NCI-H510A (cell line): ENCODE measurements around the gene JAM3.

Source experiments
- DNase-seq: peaks from one replicate; lab custom pipeline; 2025; lab: John Stamatoyannopoulos, UW

Gene JAM3

GRCh38 chr11:134039726-134040385, 29.0 kb upstream of the JAM3 start:
- DNase-seq = no peak

- no peak for DNase-seq
Observed at GRCh38 chr11:134040386-134041302, 28.2 kb upstream of the JAM3 start.

DNA sequence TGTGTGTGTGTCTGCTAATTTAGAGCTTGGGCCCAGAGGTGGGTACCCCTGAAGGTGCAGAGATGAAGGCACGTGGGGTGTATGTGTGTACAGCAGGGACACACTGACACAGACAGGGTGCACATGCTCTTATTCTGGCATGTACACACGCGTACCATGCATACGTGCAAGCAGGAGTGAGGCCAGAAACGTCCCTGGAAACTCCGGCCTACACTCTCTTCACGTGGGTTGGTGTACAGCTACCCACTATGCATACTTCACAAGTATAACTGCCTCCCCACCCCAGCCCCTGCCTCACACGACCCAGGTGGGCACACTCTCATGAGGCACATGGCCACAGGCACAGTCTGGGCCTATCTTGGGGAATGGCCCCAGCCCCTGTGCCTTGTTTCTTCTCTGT, 27.5 kb upstream of the JAM3 start:
- DNase-seq = no peak

DNA sequence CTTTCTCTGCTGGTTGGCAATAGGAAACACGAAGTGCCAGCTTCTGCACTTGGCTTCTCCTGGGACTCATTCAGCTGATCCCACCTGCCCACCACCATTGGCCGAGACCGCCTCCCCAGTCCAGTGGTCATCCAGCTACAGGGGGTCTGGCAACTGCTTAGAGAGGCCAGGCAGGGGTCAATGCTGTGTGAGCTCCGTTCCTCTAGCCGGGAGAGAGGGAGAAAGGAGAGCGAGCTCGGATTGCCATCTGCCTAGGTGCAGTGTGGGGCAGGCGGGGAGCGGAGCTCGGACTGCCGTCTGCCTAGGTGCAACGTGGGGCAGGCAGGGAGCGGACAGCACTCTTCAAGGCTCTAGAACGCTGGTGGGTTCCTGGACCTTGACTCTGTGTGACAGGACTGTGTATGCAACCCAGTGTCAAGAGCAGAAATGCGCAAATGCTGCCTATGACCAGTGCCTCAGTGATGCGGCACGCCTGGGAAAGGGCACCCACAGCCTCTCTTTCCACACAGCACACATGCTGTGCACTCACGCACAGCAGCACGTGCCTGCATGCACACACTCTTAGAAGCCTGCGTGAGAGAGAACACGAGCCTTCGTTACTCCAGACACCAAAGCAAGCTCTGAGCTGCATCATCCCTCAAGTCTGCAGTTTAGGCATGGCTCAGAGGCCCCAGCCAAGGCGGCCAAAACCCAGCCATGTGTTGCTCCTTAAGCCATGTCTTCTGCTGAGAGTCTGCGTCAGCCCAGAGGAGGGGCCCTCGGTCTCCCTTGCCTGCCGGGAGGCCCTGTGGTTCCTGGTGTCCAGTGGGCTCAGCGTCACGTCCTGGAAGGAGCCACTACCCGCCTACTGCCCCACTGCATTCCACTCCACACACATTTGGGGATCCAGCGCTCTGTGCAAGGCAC, 26.8 kb upstream of the JAM3 start:
- no peak for DNase-seq

DNA sequence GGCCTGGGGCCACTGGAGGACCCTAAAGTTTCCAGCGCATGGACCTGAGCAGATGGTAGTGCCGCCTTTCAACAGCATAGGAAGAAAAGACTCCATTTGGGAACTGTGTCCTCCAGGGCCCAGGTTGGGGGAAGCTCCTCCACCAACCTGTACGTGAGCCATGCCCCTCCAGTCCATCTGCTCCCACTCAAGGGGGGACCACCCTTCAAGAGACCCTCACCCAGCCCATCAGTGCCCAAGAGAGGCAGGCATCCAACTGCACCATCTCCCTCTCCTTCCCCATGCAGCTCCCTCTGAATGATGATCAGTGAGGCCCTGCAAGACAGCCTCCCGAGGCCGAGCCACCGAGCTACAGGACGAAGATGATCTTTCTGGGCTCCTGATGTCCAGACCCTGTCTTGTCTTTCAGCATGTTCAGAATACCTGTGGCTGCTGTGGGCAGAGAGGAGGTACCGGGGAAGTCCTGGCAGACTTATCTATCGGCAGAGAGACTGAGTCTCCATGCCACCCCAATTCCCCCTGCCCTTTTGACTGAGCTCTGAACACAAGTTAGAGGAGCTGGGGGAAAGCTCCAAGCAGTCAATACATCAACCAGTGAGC, 25.0 kb upstream of the JAM3 start:
- no peak for DNase-seq

DNA sequence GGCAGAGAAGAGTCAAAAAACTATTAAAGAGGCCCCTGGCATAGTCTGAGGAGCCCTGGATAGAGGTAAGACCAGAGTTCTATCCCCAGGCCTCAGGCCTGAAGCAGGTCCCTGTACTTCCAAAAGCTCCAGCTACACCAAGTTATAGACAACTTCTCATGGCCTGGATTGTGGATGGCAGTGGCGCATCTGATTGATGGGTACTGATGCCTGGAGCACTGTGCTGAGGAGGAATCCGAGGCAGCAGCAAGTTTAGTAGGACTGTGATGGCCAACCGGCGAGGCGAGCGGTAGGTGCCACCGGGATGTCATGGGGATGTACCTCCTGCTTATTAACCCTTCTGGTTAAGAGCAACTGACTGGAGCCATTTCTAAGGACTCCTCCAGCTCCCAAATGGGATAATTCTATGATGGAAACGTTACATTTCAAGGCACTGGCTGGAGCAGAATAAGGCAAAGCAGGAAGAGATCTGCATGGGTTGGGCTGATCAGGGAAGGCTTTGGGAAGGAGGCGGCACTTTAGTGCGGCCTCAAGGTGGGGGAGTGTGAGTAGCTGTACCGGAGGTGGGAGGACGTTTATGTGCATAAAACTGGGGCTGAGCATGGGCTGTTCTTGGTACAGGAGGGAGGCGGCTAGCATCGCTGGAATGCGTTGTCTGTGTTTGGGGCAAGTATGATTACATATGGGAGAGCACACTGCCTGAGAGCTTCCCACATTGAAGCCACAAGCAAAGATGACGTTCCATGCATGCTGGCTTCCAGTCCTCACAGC, 24.2 kb upstream of the JAM3 start:
- no peak for DNase-seq

DNA sequence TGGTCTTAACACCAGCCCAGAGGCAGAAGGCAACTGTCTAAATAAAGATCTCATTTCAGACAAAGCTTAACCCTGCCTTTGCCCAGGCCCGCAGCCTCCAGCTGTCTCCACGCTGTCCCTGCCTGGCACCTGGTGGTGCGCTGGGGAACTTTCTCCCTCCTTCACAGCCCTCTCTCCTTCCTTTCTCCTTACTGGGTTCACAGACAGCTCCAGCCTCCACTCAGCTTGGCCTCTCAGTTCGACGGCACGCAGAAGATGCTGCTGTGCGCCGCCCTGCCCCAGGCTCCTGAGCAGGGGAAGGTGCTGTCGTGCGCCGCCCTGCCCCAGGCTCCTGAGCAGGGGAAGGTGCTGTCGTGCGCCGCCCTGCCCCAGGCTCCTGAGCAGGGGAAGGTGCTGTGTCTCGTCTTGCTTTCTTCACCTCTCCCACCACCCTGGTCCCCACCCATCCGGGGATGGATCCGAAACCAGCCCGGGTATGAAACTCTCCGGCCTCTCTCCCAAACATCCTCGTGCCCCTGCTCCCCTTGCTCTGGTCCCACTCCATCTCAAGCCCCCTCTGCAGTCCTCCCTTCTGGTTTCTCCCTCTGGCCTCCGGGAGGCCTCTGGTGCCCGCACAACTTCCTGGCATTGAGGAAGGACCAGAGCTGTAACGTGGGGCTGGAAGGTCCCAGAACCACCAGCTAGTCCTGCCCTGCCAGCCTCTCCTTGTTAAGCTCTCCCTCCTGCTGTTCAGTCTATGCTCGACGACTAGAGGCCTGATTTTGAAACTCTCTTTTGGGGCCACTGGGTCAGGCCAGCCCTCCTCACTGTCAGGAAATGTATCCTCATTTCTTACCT, 22.9 kb upstream of the JAM3 start:
- peak; percentile 60 for DNase-seq

DNA sequence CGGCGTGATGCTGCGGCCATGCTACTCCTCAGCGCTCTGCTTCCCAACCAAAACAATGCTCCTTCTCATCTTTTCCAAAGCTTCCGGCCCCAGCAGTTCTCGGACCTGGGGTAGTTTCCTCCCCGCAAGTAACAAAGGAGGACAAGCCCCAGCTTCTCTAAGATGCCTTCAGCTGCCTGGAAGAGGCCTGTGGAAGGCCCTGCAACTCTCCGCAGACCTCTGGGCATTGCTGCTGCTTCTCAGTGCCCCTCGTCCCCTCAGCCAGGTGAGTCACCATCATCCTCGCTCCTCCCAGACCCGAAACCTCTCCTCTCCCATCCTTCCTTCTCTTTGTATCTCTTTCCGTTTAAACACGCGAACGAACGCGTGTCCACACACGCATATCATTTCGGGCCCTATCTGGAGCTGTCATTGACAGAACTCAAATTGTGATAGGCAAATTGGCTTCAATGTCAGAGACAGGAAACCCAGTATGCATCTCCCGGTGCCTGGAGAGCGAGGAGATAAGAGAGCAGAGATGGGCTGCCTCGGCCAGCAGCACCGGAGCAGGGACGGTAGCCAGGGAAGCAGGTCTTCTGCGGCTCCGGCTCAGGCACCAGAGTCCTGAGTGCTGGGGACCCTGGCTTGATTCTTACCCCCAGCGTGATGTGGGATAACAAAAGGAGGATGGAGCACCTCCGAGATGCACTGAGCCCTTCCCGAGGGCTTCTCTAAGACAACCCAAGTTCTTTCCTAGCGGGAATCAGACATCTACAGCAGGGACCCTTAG, 22.0 kb upstream of the JAM3 start:
- DNase-seq = no peak

GRCh38 chr11:134047586-134047999, 21.3 kb upstream of the JAM3 start:
- DNase-seq = no peak

GRCh38 chr11:134048028-134048427, 20.8 kb upstream of the JAM3 start:
- no peak for DNase-seq

- no peak for DNase-seq
Observed at GRCh38 chr11:134049303-134049702, 19.6 kb upstream of the JAM3 start.

GRCh38 chr11:134050541-134051383, 18.1 kb upstream of the JAM3 start:
- DNase-seq = peak; percentile 88

DNA sequence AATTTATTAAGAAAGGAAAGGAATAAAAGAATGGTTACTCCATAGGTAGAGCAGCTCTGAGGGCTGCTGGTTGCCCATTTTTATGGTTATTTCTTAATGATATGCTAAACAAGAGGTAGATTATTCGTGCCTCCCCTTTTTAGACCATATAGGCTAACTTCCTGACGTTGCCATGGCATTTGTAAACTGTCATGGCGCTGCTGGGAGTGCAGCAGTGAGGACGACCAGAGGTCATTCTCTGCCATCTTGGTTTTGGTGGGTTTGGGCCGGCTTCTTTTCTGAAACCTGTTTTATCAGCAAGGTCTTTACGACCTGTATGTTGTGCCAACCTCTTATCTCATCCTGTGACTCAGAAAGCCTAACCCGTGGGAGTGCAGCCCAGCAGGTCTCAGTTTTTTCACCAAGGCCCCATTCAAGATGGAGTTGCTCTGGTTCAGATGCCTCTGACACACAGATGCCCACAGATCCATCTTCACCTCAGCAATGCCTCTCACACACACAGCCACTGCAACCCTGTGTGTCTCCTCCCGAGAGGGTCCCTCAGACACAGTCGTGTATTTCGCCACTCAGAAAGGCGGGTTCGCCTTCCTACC, 16.4 kb upstream of the JAM3 start:
- DNase-seq = no peak

DNA sequence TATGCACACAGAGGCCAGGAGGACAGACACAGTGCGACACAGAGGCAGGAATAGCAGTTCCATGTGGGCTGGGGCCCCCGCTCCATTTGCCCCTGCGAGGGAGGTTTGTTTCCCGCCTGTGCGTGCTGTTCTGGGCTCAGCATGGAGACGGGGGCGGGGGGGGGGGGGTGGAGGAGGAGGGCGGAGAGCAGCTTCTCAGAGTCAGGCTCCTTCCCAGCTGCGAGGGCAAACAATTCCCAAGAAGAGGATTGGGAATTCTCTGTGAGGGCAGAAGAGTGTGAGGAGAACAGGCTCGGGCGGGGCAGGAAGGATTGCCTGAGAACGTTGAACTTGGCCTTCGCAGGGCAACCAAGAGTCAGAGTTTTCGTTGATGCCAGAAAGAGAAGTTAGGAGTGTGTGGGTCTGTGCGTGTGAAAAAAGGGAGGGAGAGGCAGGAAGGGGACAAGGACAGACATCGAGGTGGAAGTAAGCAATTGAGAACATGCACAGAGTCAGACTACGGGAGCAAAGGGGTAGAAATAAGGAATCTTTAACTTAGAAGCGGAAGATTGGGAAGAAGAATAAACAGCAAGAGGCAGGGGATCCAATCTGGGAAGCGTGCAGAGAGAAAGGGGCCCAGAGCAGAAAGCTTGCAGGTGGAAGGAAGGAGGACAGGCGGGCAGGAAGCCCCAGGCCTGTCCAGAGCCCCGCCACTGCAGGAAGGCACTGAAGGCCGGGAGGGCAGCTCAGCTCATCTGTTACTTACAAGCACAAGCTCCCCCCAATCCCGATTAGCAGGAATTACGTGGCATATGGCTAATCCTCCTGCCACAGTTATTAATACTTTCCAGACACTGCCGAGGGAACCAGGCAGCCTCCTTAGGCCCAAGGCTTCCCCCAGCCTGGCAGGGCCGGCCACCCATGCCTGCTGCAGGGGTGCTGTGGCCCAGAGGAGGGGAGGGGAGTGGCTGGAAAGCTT, 15.6 kb upstream of the JAM3 start:
- DNase-seq = no peak

DNA sequence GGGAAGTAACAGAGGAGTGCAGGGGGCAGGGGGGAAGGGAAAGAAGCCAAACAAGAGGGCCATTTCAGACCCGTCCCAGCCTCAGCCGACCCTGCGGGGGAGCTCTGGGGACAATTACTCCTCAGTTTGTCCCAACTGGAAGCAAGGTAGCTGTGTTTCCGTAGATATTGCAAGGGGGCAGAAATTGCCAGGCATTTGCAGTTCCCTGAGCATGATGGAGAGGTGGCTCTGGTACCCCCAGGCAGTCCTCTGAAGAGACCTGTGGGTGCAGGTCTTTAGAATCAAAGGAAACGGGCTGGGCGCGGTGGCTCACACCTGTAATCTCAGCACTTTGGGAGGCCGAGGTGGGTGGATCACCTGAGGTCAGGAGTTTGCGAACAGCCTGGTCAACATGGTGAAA, 13.8 kb upstream of the JAM3 start:
- no peak for DNase-seq

DNA sequence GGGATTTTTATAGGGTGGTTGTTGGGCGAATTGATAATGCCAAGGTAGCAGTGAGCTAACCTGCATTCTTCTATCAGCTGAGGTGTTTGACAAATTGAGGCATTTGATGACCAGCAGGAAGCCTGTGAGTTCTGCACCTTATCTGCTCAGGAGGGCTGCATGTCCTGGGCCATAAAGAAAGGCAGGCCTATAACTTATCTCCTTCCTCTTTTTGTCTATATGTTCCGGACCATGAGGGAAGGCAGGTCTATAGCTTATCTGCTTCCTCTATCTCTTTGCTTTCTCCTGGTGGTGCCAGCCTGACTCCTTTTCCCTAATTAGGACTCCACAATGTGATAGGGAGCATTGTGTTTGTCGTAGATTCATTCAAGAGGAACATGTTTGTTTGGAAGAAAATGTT, 8.6 kb upstream of the JAM3 start:
- no peak for DNase-seq
